OCI-LY7 (cell line): ENCODE results near the gene ZNF35.

Source experiments
- EZH2phosphoT487 ChIP-seq: fragments of 200-600 bp; sonication (generic); IDR thresholded peaks from 2 replicates; pipeline ENCODE4 v1.6.1; 2018; ENCODE audit warnings: low read depth, borderline replicate concordance, mild to moderate bottlenecking, mixed run types, antibody characterized with exemption, low read length, moderate library complexity, mixed read lengths
- TF ChIP-seq, protein P1 (sequence below): fragments of 200-600 bp; sonication (generic); conservative IDR thresholded peaks from 2 replicates; pipeline ENCODE4 v1.5.1; 2014; ENCODE audit warnings: mild to moderate bottlenecking, antibody characterized with exemption, low read length, moderate library complexity, mixed read lengths

DNA sequence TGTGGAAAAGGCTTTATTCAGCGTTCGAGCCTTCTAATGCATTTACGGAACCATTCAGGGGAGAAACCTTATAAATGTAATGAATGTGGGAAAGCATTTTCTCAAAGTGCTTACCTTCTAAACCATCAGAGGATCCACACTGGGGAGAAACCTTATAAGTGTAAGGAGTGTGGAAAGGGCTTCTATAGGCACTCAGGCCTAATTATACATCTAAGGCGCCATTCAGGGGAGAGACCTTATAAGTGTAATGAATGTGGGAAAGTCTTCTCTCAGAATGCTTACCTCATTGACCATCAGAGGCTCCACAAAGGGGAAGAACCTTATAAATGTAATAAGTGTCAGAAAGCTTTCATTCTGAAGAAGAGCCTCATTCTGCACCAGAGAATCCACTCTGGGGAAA is 6.2 kb upstream of the ZNF35 start:
- TF ChIP-seq, protein P1, sequence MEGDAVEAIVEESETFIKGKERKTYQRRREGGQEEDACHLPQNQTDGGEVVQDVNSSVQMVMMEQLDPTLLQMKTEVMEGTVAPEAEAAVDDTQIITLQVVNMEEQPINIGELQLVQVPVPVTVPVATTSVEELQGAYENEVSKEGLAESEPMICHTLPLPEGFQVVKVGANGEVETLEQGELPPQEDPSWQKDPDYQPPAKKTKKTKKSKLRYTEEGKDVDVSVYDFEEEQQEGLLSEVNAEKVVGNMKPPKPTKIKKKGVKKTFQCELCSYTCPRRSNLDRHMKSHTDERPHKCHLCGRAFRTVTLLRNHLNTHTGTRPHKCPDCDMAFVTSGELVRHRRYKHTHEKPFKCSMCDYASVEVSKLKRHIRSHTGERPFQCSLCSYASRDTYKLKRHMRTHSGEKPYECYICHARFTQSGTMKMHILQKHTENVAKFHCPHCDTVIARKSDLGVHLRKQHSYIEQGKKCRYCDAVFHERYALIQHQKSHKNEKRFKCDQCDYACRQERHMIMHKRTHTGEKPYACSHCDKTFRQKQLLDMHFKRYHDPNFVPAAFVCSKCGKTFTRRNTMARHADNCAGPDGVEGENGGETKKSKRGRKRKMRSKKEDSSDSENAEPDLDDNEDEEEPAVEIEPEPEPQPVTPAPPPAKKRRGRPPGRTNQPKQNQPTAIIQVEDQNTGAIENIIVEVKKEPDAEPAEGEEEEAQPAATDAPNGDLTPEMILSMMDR: no peak
- no peak for TF ChIP-seq EZH2phosphoT487
